HUES64 (cell line): Measurements from ENCODE around the gene PHPT1.

Experiments
- H3K27ac ChIP-seq: 2 replicates; pipeline ENCODE4 v1.7.0; 2013; ENCODE audit warnings: low read depth, low read length, inconsistent platforms
- H3K27me3 ChIP-seq: 2 replicates; pipeline ENCODE4 v1.6.1; 2013; ENCODE audit warnings: mild to moderate bottlenecking, low read length; ENCODE audit not compliant: insufficient read depth
- H3K36me3 ChIP-seq: 2 replicates; pipeline ENCODE4 v1.6.1; 2013; ENCODE audit warnings: mild to moderate bottlenecking, low read length; ENCODE audit not compliant: insufficient read depth
- H3K4me1 ChIP-seq: 2 replicates; pipeline ENCODE4 v1.6.1; 2013; ENCODE audit warnings: mild to moderate bottlenecking, low read length, moderate library complexity; ENCODE audit not compliant: insufficient read depth
- H3K4me3 ChIP-seq: 2 replicates; pipeline ENCODE4 v1.5.1; 2013; ENCODE audit warnings: mild to moderate bottlenecking, low read length, moderate library complexity
- H3K9ac ChIP-seq: 2 replicates; pipeline ENCODE4 v1.6.1; 2013; ENCODE audit warnings: mild to moderate bottlenecking, low read depth, low read length
- H3K9me3 ChIP-seq: 2 replicates; pipeline ENCODE4 v1.6.1; 2013; ENCODE audit warnings: low read depth, low read length; ENCODE audit not compliant: insufficient read depth
- WGBS: fragments of 150-250, 120-280 bp; methylation state at CpG from one replicate; pipeline ENCODE4 v1.1.7; 2013; ENCODE audit warnings: missing lambda C conversion rate; 5-methylcytosine and 5-hydroxymethylcytosine counted together

The PHPT1 gene

GRCh38 chr9:136807281-136808074 lies 41.7 kb upstream of the PHPT1 start, which contains the start of gene RABL6:
Gene RABL6 (plus strand): TSS chr9:136807948. CDS start chr9:136808197, 249 bp downstream.
- H3K4me1 ChIP-seq = peaks cover 16% of the 10 kb centered on the region
- under 1% methylated on average over 96 of the region's 96 CpGs for WGBS
- H3K27ac ChIP-seq = peak within 1 kb of the TSS; percentile 83
- no peaks in the 10 kb centered on the region for H3K27me3 ChIP-seq
- peaks cover 22% of the 10 kb centered on the region for H3K36me3 ChIP-seq
- peak within 1 kb of the TSS; percentile 98 for H3K4me3 ChIP-seq
- no peaks in the 10 kb centered on the region for H3K9me3 ChIP-seq
- H3K9ac ChIP-seq = peak within 1 kb of the TSS; percentile 97

DNA sequence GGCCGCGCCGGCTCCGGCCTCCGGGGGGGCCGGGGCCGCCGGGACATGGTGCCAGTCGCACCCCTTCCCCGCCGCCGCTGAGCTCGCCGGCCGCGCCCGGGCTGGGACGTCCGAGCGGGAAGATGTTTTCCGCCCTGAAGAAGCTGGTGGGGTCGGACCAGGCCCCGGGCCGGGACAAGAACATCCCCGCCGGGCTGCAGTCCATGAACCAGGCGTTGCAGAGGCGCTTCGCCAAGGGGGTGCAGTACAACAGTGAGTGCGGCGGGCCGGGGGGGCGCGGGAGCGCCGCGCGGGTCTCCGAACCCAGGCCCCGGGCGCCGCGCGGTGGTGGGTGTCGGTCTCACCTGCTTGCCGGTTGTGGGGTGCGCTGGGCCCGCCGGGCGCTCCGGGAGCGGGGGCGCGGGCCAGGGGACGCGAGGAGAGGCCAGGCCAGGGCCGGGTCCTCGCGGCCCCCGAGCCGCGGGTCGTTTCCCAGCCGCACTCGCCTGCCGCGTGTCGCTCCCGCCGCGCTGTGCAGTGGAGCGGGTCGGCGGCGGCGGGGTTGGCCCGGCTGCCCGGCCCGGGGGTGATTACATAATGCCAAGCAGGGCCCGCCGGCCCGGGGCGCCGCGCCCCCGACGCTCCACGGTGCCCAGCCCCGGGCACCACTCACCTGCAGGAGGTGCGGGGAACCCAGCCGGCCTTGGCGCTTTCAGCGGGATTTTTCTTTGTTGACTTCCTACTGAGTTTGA lies 41.0 kb upstream of the PHPT1 start:
- WGBS = under 1% methylated on average over 93 of the region's 93 CpGs
- H3K27ac ChIP-seq = peak overlapping the region; percentile 83
- no peaks in the 10 kb centered on the region for H3K9me3 ChIP-seq
- peak overlapping the region; percentile 97 for H3K9ac ChIP-seq
- peaks cover 30% of the 10 kb centered on the region for H3K36me3 ChIP-seq
- peaks cover 16% of the 10 kb centered on the region for H3K4me1 ChIP-seq
- H3K27me3 ChIP-seq = no peaks in the 10 kb centered on the region
- H3K4me3 ChIP-seq = peak overlapping the region; percentile 98

DNA sequence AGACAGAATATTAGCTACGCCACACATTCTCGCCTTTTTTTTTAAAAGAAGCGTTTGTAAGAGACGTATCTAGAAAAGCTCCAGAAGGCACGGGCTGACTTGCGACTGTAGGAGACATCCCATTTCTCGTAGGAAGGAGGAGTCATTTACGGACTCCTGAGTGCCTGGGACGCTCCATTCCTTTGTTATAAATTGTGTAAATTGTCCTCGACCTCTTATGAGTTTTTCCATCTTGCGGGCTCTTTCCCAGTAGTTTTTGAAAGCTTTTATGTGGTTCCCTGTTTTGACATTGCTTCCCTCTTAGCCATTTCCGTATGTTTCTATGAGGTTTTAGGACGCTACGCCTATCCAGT lies 40.4 kb upstream of the PHPT1 start:
- Histone ChIP-seq H3K9me3 (no peaks in the 10 kb centered on the region), H3K27ac (peak overlapping the region; percentile 55), H3K27me3 (no peaks in the 10 kb centered on the region), H3K4me3 (peak overlapping the region; percentile 98), H3K9ac (peak overlapping the region; percentile 97), H3K4me1 (peaks cover 16% of the 10 kb centered on the region), H3K36me3 (peaks cover 33% of the 10 kb centered on the region)
- WGBS = 9% methylated on average over 13 of the region's 14 CpGs

- no peak overlapping the region for H3K27ac ChIP-seq
- peaks cover 5% of the 10 kb centered on the region; the same call in 1 of the 2 replicates for H3K4me1 ChIP-seq
- 96% methylated on average over 13 of the region's 13 CpGs for WGBS
- H3K9ac ChIP-seq = no peak overlapping the region
- H3K9me3 ChIP-seq = no peaks in the 10 kb centered on the region
- H3K27me3 ChIP-seq = no peaks in the 10 kb centered on the region
- H3K36me3 ChIP-seq = peaks cover 53% of the 10 kb centered on the region
- no peak overlapping the region for H3K4me3 ChIP-seq
Measured at GRCh38 chr9:136814725-136815421, 34.3 kb upstream of the PHPT1 start.

DNA sequence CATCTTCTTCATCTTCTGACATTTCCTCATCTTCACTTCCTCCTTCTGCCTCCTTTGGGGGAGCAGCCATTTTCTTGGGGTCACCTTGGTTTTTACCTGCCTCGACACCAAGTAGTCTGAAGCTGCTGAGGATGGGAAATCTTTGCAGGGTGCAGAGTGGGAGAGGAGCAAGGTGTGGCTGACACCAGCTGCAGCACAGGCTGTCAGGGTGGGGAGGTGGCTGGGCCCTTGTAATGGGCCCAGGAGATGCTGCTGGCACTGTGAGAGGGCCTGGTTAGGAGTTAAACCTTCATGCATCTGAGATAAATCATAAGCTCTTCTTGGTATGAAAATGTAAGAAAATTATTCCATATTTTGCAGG lies 33.8 kb upstream of the PHPT1 start:
- Histone ChIP-seq H3K27ac (no peak overlapping the region), H3K36me3 (peaks cover 48% of the 10 kb centered on the region), H3K4me1 (no peaks in the 10 kb centered on the region), H3K9ac (no peak overlapping the region), H3K27me3 (no peaks in the 10 kb centered on the region), H3K4me3 (no peak overlapping the region), H3K9me3 (no peaks in the 10 kb centered on the region)
- 0% methylated on average over 1 of the region's 1 CpG for WGBS

DNA sequence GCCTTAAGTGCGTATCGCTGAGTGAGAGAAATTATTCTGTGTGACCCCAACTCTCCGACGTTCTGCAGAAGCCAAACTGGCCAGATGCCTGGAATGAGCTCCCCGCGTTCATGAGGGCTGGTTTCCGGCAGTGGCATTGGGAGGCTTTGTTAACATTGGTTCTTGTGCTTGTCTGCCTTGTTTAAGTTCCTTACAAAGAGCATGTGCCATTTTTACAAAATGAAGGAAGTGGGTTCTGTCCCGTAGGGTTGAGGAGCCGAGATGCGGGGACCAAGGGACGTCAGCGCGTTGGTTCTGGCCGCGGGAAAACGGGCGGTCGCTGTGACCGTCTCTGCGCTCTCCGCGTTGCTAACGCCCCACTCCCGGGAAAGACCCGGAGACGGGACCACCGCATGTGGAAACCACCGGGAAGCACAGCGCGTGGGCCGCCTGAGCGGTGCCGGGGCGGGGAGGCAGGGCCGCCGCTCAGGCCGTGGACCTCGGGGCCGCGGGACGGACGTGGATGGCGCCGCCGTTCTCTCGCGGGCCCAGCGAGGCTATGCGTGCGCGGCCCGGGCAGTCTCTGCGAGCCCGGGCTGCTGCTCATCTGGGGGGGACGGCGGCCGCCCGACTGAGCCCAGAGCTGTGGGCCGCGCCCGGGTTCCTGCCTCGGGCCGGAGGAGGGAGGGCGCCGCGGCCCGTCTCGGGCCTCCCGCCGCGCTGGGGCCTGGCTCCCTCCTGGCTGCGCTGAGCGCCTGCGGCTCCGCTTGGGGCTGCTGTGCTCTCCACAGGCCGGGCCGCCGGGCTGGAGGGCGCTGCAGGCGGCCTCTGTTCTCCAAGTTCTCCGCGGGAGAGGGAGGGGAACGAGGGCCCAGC lies 28.0 kb upstream of the PHPT1 start:
- Histone ChIP-seq H3K4me1 (no peaks in the 10 kb centered on the region), H3K27ac (no peak overlapping the region; the same call in 1 of the 2 replicates), H3K9ac (peak overlapping the region; percentile 67), H3K9me3 (no peaks in the 10 kb centered on the region), H3K27me3 (no peaks in the 10 kb centered on the region), H3K36me3 (peaks cover 36% of the 10 kb centered on the region), H3K4me3 (peak overlapping the region; percentile 51)
- WGBS = 8% methylated on average over 83 of the region's 83 CpGs

- H3K27ac ChIP-seq = peak overlapping the region; percentile 25; the same call in 1 of the 2 replicates
- H3K27me3 ChIP-seq = no peaks in the 10 kb centered on the region
- H3K4me3 ChIP-seq = peak overlapping the region; percentile 51
- H3K4me1 ChIP-seq = no peaks in the 10 kb centered on the region
- no peaks in the 10 kb centered on the region for H3K9me3 ChIP-seq
- peaks cover 40% of the 10 kb centered on the region for H3K36me3 ChIP-seq
- 58% methylated on average over 42 of the region's 42 CpGs for WGBS
- H3K9ac ChIP-seq = peak overlapping the region; percentile 67
Measured at GRCh38 chr9:136821826-136822544, 27.2 kb upstream of the PHPT1 start.

DNA sequence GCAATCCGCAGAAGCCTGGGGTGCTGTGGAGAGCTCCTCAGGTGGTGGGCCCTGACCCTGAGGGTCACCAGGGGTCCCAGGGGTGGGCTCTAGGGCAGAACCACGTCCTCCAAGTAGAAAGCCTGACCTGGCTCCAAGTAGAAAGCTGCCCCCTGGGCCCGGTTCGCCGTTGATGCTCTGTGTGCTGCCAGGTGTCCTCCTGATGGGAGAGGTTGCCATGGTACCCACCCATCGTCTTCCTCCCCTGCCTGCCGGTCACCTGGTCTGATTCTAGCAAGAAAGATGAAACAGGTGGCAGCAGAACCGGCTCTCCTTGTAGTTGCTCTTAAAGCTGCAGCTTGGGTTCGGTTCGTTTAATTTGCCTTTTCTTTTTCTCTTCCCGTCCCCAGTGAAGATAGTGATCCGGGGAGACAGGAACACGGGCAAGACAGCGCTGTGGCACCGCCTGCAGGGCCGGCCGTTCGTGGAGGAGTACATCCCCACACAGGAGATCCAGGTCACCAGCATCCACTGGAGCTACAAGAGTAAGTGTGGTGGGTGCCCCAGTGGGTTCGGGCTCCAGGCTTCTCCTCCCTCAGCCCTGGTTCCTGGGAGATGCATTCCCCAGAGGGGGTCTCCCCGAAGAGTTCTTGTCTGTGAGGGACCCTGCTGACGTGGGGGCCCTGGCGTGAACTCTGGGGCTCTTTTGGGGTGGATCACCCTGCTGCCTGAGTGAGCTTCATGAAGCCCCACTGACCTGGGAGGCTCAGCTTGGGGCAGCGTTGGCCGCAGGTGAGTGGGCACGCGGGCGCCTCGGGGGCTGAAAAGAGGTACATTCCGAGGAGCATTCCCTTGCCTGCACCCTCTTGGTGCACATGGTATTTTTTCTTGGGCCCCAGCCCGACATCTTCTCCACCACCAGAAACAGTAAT lies 25.8 kb upstream of the PHPT1 start:
- H3K27ac ChIP-seq = no peak overlapping the region
- WGBS = 90% methylated on average over 30 of the region's 30 CpGs
- H3K9ac ChIP-seq = no peak overlapping the region
- H3K4me1 ChIP-seq = no peaks in the 10 kb centered on the region
- no peaks in the 10 kb centered on the region for H3K27me3 ChIP-seq
- peaks cover 42% of the 10 kb centered on the region for H3K36me3 ChIP-seq
- no peaks in the 10 kb centered on the region for H3K9me3 ChIP-seq
- no peak overlapping the region for H3K4me3 ChIP-seq

DNA sequence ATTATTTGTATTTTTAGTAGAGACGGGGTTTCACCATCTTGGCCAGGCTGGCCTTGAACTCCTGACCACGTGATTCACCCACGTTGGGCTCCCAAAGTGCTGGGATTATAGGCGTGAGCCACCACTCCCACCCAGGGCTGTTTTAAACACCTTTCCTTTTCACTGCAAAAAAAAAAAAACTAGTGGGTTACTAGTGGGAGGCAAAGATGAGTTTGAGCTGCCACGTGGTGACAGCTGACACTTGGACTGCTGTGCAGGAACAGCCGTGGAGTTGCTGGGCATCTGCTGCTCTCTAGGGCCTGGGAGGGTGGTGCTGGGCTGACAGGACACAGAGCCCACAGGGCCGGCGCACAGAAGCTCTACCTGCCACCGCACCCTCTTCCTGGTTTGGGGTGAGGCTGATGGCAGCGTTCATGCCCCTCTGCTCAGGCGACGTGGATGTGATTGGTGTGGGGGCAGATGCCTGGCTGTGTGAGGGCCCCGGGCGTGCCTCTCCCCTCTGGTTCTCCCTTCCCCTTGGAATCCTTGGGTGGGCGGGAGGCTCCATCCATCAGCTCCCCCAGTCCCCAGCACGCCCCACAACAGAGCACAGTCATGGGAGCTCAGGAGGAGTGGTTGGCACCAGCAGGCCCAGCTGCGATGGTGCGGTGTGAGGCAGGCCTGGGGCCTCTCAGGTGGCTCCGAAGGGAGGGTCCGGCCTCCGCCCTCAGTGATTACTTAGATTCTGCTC lies 24.5 kb upstream of the PHPT1 start:
- WGBS = 95% methylated on average over 21 of the region's 21 CpGs
- Histone ChIP-seq H3K9ac (no peak overlapping the region), H3K36me3 (peaks cover 55% of the 10 kb centered on the region)

More for the DNA sequence above, 24.5 kb upstream of the PHPT1 start:
- Histone ChIP-seq H3K9me3 (no peaks in the 10 kb centered on the region), H3K27ac (no peak overlapping the region), H3K27me3 (no peaks in the 10 kb centered on the region), H3K4me3 (no peak overlapping the region), H3K4me1 (no peaks in the 10 kb centered on the region)
